ENCODE measurements around the gene PTPRO.

DNA sequence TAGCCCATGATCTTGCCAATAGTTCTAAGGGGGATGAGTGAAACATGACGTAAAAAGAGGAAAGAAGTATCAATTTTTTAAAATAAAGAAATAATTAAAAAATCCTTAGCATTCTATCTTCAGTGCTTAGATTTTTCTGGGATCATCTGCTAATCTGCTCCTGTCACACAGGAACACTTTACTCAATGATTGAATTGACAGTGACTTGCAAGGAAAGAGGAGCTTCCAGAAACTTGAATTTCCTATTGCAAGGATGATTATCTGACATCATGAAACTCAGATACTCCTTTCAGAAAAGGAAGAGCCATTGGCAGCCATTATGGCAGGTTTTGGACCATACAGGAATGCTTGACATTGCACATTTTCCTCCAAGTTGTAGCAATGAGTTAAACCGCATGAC, 41.4 kb upstream of the PTPRO start:
- TF ChIP-seq, protein P1, sequence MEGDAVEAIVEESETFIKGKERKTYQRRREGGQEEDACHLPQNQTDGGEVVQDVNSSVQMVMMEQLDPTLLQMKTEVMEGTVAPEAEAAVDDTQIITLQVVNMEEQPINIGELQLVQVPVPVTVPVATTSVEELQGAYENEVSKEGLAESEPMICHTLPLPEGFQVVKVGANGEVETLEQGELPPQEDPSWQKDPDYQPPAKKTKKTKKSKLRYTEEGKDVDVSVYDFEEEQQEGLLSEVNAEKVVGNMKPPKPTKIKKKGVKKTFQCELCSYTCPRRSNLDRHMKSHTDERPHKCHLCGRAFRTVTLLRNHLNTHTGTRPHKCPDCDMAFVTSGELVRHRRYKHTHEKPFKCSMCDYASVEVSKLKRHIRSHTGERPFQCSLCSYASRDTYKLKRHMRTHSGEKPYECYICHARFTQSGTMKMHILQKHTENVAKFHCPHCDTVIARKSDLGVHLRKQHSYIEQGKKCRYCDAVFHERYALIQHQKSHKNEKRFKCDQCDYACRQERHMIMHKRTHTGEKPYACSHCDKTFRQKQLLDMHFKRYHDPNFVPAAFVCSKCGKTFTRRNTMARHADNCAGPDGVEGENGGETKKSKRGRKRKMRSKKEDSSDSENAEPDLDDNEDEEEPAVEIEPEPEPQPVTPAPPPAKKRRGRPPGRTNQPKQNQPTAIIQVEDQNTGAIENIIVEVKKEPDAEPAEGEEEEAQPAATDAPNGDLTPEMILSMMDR (conservative IDR thresholded peaks at IDR 0.05; ENCODE audit: low read depth, low read length): no peak
- no peak for TF ChIP-seq EZH2 (IDR thresholded peaks at IDR 0.05; ENCODE audit: borderline replicate concordance, low read depth, low read length, poor library complexity, severe bottlenecking)

Data from A673 (cell line).